RPMI7951 (cell line): ENCODE measurements around the gene SORCS2. TPM values are rescaled to one million over a fixed set of nuclear protein-coding genes. Genes with fewer than 3 reads are reported as not detected.

ENCODE experiments used
- DNase-seq: peaks from one replicate; pipeline ENCODE4 v3.0.0-alpha.2; 2012; ENCODE audit warnings: low read depth
- total RNA-seq: library from RNA; depleted of rRNA; stranded (reverse); fragments of >200 nt; shearing (Covaris generic); gene quantifications from 2 replicates; pipeline ENCODE4 v1.2.3, GENCODE V29; 2014

SORCS2 gene
- total RNA-seq, 1 experiment from 2014 or later = 2.0 TPM

DNA sequence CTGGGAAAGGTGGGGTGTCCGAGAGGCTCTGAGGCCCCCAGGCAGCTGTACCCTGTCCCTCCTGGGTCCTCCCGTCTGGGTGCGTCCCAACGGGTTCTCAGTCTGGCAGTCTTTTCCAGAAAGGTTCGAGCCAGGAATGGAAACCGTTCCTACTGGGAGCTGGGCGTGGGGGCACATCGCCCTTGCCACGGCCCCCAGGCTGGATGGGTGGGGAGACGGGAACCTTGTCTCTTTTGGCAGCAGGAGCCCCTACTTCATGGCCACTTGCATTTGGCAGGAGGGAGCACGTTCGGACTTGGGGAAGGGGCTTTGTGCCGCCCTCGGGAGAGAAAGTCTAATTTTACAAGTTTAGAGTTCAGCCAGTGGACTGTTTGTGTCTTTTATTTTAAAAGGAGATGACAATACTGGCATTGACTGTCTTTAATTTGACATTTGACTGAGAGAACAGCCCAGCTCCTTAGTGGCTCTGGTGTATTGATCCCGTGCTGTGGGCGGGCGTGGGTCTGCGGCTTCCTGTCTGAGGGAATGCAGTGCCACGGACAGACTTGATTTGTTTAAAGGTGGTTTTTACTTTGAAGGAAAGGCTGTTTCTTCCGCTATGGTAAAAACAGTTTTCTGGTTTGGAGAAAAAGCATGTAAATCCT is 95.1 kb downstream of the SORCS2 start:
- DNase-seq = no peak

DNA sequence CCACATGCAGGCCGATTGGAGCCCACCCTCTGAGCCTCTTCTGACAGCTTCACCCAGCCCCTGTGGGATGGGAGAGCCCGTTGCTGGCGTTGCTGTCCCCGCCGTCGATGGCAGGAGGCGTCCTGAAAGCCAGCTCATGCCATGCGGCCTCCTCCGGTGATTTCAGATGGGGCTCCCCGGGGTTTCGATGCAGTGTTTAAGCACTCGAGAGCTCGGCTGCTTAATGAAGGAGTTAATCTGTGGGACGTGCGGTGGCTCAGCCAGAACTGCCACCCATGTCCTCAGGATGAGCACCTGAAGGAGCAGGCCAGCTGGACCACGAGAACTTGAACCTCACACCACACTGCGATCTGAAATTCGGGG is 95.6 kb downstream of the SORCS2 start:
- no peak for DNase-seq

DNA sequence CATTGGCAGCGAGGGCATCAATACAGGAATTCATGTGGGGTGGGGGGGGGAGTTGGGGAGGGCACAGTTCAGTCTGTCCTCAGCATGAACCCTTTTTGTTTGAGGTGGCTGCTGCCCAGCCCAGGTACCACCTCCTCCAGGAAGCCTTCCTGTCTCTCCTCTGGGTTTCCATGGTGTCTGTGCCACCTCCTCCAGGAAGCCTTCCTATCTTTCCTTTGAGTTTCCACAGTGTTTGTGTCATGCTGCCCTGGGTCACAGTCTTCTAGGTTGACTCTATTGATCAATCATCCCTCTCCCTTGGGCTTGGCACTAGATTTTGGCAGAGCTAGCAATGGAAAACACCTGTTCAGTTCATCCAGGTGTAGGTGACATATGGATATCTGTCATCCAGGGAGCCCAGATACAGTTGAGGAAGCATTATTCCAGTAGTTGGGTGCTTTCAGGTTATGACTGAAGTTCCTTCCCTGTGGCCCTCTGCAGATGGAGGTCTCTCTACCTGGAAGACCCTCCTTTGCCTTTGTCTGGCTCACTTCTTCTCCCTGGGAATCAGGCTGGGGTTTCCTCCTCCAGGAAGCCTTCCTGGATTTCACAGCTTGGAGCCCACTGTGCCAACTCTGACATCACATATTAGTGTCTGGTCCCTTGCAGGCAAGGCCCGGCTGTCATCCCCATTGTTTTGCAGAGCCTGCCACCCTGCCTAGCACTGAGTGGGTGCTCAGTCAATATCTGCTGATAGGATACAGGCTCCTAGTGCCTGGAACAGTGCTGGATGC is 96.6 kb downstream of the SORCS2 start:
- no peak for DNase-seq

DNA sequence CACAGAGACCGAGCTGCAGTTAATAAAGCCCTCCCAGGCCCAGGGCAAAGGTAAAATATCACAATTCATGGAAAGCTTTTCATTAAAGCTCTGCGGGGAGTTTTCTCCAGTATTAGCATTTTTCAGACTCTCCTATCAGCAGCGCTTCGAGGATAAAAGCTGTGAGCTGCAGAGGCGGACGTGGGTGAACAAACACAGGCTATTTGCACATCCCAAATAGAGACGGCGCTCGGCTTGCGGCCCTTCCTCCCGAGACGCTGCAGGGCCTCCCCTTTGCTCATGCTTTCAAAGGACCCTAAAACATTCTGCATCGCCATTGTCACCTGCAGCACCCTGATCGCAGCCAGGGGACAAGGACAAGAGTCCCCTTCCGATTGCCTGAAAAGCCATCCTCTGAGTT is 97.3 kb downstream of the SORCS2 start:
- DNase-seq = no peak

DNA sequence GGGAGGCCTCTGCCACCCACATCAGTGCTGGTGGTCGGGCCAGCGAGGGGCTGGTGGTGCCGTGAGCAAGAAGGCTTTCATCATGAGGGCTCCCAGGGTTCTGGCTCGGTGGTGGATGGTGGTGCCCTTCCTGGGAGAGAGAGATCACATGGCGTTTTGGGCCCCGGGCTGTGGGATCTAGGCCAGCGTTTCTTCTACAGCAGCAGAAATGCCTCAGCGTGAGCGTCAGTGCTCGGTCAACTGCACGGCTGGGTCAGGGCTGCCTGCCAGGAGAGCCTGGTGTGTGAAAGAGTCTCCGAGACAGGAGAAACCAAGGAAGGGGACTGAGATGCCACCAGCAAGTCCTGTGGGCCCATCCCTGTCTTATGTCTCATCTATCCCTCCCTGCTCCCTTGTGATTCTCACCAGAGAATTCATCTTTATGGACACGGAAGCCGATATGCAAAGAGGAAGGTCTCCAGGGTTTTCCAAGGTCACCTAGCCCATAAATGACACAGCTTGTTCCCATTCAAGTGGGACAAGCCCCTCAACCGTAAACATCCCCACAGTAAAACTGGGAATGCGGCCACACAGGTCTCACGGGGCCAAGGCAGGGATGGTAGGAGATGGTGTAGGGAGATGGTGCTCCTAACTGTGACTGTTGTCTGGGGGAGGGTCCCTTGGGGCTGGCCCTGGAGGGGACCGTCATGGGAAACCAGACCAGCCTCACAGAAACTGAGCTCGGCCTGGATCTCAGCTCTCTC is 99.2 kb downstream of the SORCS2 start:
- DNase-seq = peak; percentile 83

DNA sequence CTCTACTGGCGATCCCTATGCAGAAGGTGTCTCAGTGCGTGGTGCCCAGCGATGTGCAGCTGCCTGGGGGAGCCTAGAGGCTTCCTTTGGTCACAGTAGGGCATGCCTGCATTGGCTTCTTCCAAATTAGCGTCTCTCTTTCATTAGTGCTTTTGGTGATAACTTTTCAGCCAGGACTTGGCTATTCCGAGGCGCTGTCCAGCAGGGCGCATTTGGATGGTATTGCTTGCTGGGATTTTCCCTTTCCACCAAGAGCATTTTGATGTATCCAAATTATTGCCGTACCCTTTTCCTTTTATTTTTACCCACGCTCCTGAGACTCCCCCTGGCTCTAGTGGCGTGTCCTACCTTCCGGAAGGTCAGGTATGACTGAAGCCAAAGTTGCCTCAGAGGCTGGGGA is 101.4 kb downstream of the SORCS2 start:
- no peak for DNase-seq

DNA sequence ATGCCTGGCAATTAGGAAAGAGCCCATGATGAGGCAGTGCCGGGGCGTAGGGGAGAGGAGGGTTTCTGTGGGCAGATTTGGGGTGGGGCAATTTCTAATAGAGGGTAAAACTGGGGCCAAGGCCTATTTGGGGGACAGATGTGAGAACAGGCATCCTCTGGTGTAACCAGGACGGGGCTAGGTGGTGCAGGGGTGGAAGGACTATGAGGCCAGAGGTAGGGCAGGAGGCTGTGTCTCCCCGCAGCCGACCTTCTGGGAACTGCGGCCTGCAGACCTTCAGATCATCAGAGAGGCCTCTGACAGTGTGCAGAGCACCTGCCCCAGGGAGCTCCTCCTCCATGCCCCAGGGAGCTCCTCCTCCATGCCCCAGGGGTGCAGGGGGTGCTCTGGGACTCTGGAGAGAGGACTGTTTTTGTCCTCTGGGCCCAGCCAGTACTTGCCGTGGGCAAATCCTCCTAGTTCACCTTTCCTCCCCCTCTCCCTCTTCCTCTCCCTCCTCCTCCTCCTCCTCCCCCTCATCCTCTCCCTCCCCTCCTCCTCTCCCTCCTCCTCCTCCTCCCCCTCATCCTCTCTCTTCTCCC is 101.9 kb downstream of the SORCS2 start:
- DNase-seq = no peak

DNA sequence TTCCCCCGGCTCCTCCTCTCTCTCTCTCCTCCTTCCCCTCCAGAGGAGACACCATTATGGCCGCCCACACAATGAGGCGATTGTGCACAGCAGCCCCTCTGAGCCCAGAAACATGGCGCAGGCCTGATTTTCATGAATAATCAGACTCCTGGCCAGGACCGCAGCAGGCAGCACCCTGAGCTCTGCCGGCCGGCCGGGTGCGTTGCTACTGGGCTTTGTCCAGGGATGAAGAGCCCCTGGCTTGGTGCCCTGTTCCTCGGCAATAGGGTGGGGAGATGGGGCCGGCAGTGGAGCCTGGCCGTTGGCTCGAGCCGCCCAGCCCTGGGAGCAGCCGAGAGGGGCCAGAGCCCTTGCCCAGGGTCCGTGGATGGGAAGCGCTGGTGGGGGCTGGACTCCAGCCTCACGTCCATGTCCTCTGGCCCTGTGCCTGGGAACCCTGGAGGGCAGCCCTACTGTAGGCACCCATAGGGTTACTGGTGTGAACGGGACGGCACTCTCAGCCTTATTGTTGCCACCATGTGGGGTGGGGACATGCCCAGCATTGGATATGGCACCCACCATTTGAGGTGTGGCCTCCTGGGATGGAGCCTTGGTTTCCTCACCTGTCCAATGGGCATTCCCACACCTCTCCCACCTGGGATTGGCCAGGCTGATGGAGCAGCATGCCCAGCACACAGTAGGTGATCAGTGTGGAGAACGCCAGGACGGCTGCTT is 103.0 kb downstream of the SORCS2 start:
- DNase-seq = peak; percentile 32

DNA sequence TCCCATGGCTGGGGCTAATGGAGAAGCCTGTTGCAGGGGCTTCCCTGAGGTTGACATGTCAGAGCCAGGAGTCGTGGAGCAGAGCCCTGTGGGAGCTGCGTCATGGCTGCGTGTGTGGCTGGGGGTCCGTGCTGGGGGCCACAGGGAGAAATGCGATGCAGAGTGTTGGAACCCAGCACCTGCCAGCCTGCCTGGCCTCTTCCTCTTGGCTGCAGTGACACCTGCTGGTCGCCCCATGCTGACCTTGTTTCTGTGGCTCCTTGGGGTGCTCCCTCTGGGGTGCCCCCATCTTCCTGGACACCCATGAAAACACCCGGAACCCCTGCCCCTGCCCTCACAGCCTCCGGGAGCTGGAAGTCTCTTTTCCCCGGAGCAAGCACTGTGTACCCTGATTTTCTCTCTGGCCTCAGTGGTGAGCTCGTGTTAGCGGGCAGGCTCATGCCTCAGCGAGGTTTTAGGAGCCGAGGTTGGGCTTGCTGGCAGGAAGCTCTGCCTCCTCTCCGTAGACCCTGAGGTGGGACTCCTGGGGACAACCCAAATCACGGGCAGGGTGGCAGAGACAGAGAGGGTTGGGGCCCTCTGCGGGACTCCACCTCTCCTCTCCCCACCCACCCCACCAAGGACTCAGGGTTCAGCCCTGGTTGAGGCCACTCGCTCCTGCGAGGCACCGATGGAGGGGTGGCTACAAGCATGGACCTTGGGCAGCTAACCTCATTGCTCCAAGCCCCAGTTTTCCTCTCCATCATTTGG is 103.7 kb downstream of the SORCS2 start:
- peak; percentile 24 for DNase-seq

DNA sequence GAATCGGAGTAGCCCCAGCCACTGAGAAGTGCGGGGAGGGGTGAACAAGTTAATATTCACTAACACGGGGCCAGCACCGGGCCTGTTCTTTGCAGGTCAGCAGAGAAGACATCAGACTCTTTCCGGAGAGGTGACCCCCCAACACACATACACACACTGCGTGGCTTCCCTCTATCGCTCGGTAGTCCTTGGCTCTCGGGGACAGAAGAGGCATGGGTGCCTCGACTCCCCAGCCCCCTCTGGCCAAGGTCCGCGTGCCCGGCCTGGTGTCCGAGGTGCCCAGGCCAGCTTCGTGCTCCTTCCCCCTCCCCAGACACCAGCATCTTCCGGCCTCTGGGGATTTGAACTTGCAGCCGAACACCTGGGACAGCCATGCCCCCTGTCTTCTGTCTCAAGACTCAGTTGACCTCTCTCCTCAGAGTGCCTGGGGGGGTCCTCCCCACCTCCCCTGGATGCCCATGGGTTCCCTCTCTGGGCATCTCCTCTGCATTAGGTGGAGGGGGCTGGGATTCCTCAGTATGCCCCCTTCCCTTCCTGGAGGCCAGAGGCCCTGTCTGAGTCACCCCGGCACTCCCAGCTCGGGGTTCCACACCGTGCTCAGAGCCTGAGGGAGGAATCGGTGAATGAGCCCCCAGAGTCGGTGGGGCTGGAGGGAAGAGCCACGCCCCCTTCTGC is 104.5 kb downstream of the SORCS2 start:
- DNase-seq = no peak

DNA sequence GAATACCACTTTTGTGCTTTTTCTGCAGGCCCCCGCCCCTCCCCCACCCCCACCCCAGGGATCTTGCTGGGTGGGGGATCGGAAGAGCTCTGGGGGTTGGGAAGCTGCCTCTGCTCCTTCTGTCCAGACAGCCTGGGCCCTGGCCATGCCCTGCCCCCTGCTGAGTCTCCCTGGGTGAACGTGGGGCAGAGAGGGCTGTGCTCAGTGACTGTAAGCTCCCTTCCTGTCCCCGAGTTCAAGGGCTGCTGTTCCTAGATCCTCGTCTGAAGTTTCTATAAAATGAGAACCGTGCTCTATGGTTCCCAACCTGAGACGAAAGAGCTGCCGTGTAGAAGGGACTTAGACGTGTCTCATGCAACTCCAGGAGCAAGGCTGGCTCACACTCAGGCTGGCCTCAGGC is 105.0 kb downstream of the SORCS2 start:
- DNase-seq = no peak

DNA sequence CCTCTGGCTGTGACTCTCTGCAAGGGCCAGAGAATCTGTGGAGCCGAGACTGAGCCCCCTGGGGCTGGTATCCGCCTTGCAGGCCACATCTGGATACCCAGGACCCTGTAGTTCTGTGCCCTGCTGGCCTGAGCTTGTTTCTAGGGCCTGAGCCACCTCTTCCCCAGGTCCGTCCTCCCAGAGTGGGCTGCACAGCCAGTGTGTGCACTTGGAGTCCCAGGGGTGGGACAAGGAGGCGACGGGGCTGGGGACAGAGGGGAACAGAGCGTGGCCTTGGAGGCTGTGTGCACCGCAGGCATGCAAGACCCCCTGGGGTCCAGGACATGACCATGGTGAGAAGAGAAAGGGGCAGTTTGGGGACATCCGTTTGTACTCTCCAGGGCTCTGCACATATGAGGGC is 105.5 kb downstream of the SORCS2 start:
- no peak for DNase-seq

DNA sequence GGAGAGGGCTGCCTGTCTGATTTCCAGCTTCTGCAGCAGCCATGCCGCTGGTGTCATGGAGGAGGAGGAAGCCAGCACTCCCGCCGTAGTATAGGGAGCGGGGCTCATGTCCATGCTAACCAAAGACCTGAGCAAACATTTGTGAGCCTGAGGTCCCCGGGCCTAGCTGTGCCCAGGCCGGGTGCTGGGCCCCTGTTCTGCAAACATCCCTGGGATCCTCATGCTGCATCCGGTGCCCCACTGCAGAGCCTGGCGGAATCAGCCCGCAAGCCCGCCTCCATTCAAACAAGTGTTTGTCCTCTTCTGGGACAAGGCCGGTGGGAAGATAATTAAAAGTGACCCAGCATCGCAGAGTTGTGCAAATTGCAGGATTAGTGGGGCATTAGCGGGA is 106.3 kb downstream of the SORCS2 start:
- no peak for DNase-seq

DNA sequence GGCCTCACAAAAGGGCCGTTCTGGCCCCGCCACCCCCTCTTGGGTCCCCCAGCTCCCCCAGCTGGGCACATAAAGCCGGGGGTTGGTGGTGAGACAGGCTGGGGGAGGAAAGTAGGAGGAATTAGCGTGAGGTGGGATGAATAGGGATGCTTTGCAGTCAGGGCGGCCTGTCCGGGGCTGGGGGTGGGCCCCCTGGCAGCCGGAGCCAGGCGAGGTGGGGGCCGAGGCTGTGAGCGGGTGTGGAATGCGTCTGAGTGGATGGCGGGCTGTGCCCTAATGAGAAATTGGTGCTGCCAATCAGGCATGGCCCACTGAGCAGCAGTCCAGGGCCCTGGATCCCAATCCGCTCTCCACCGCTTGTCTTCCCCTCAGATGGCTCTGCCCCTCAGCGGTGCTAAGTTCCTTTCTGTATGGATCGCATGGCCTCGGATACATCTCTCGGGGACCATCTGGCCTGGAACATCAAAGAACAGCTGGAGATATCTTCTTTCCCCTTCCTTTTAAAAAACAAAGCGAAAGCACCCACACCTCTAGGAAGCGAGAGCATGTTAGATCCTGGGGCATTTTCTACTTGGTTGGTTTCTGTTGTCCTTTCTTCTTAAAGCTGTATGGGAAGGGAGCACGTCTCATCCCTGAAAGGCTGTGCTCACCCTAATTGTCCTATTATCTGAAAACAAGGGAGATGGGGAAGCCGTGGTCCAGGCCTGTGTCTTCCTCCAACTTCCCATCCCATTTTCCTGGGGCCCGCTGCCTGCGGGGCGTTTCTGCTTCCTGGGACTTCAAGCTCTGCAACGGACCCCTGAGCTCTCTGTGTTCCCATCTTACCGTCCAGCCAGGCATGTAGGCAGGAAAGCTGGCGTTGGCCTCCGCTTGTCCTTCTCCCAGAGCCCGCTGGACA is 106.9 kb downstream of the SORCS2 start:
- no peak for DNase-seq

DNA sequence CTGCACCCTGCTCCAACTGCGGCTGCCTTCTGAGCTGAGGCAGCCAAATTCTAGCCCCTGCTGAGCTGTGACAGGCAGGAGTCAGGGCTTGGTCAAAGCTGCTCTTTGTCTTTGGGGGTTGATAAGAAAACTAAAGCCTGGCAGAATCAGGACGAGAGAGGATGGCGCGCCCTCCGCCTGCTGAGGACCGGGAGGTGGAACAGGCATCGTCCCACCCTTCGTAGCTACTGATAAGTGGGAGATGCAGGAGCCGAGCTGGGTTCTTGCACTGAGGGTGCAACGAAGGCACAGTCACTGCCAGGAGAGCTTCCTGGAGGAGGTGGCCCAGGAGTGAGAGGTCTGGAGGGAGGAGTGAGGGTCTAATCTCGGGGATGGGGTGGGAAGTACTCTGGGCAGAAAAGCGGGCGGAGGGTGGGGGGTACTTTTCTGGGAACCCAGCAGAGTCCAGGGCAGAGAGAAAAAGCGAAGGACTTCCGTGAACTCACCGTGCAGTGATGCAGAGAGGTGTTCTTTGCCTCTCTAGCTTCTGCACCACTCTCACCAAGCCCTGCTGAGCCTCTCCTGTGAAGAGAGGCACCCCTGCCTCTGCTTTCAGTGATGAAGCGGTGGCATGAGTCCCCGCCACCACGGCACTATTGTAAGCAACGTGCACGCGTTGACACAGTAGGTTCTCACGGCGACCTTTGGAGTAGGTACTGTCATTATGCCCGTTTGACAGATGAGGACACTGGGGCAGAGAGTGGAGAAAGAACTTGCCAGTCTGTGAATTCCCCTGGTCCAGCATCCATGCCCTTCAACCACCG is 107.8 kb downstream of the SORCS2 start:
- DNase-seq = no peak

DNA sequence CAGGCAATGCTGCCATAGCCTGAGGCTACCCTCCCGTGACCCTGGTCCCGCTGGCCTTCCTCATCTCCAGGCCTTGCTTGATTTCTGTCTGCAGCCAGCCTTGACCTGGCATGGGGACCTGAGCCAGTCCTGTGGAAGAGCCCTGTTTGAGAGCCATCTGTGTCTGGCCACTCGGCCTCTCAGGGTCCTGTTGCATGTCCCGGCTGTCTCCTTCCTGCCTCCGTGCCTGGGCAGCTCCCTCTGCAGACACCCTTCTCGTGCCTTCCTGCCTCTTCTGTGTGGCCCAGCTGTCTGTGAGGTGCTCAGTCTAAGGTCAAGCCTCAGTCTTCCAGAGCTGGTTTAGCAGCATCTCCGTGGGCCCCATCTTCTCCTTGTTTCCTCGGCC is 108.4 kb downstream of the SORCS2 start:
- DNase-seq = no peak

DNA sequence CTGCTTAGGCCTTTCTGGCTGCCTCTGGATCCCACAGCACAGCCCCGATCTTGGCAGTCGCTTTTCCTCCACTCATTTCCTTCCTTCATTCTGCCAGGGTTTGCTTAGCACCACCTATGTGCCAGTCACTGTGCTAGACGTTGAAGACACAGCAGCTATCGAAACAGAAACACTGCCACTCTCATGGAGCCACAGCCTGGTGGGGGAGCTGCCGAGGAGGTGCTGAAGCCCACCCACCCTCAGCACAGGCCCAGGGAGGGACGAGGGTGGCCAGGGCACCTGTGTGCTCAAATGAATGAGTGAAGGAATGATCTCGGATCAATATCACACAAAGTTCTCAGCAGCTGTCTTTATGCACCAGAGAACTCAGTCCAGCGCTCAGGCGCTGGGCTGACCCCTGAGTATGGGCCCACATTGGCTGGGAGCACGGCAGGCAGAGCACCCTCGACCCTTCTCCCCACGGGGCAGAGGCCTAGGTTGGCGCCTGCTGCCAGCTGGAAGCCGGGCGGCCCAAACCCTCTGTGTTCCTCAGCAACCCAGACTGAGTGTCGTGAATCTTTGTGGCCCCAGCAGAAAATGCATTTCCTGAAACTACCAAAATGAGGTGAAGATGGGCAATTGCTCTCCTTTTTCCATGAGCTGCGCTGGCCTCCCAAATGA is 108.9 kb downstream of the SORCS2 start:
- no peak for DNase-seq
